GM18517 (cell line): ENCODE data around the gene KRTAP10-3.

ENCODE experiments used
- ATAC-seq: cut with Tn5 transposase; IDR thresholded peaks from one replicate; pipeline ENCODE4 v1.9.1; 2021; ENCODE audit warnings: mild to moderate bottlenecking, moderate library complexity; ENCODE audit not compliant: unreplicated experiment

Gene KRTAP10-3

GRCh38 chr21:44530903-44531605, 27.5 kb downstream of the KRTAP10-3 start:
- ATAC-seq: no peak

GRCh38 chr21:44530221-44530902, 28.2 kb downstream of the KRTAP10-3 start:
- no peak for ATAC-seq

- ATAC-seq: no peak
These were observed 29.0 kb downstream of the KRTAP10-3 start for GRCh38 chr21:44529503-44530125.

GRCh38 chr21:44529011-44529421, 29.6 kb downstream of the KRTAP10-3 start:
- no peak for ATAC-seq

- ATAC-seq: no peak
These were observed 30.0 kb downstream of the KRTAP10-3 start for GRCh38 chr21:44528634-44528995.

- no peak for ATAC-seq
These were observed 30.5 kb downstream of the KRTAP10-3 start for GRCh38 chr21:44527983-44528633.

- ATAC-seq: no peak
These were observed 31.2 kb downstream of the KRTAP10-3 start for GRCh38 chr21:44527156-44527982.

GRCh38 chr21:44526096-44526997, 32.2 kb downstream of the KRTAP10-3 start:
- no peak for ATAC-seq

GRCh38 chr21:44525391-44526095, 33.1 kb downstream of the KRTAP10-3 start:
- ATAC-seq: no peak

GRCh38 chr21:44524414-44525371, 33.9 kb downstream of the KRTAP10-3 start:
- ATAC-seq: no peak

GRCh38 chr21:44523567-44524413, 34.8 kb downstream of the KRTAP10-3 start:
- ATAC-seq: no peak

GRCh38 chr21:44522753-44523204, 35.8 kb downstream of the KRTAP10-3 start:
- no peak for ATAC-seq

- no peak for ATAC-seq
These were observed 36.5 kb downstream of the KRTAP10-3 start for GRCh38 chr21:44521928-44522752.

GRCh38 chr21:44521301-44521927, 37.2 kb downstream of the KRTAP10-3 start:
- ATAC-seq: no peak
